Lower lobe of right lung (tissue), 2 donors: ENCODE results near the gene PCYOX1L. TPM values are rescaled to one million over a fixed set of nuclear protein-coding genes. Genes with fewer than 3 reads are reported as not detected.
A peak's percentile ranks its signal among the peaks of the same experiment; 100 is the strongest.

Experiments
- ATAC-seq, 2 donors: fragments of 200-7000 bp; cut with Tn5 transposase; one replicate each; pipeline ENCODE4 v1.9.1; 2020 to 2022; ENCODE audit warnings: mild to moderate bottlenecking in 2 of 2, moderate library complexity in 2 of 2
- DNase-seq: peaks from one replicate; pipeline ENCODE4 v3.0.0-alpha.2; 2020
- H3K27ac ChIP-seq: fragments of 200-600 bp; one replicate; pipeline ENCODE4 v1.8.0; 2022
- H3K27me3 ChIP-seq: fragments of 200-600 bp; one replicate; pipeline ENCODE4 v1.8.0; 2022; ENCODE audit warnings: low read depth
- H3K36me3 ChIP-seq: fragments of 200-600 bp; one replicate; pipeline ENCODE4 v1.8.0; 2022; ENCODE audit warnings: mild to moderate bottlenecking
- H3K4me1 ChIP-seq: fragments of 200-600 bp; one replicate; pipeline ENCODE4 v1.8.0; 2022
- H3K4me3 ChIP-seq: fragments of 200-600 bp; one replicate; pipeline ENCODE4 v1.8.0; 2022; ENCODE audit warnings: mild to moderate bottlenecking
- H3K9me3 ChIP-seq: fragments of 200-600 bp; one replicate; pipeline ENCODE4 v1.8.0; 2022
- CTCF ChIP-seq: fragments of 200-600 bp; IDR thresholded peaks from one replicate; pipeline ENCODE4 v1.8.0; 2022; ENCODE audit warnings: antibody characterized with exemption, mild to moderate bottlenecking
- intact Hi-C: fragments of 100-400 bp; cut with DNase I; formaldehyde crosslinking; loops from one replicate; pipeline ENCODE4 v1.11.0; 2022
- total RNA-seq: library from RNA; stranded (reverse); fragmentation: NEBNext Ultra II Directional; extraction: Animal tissue kit (Norgen Biotek cat#: 25700); gene quantifications from one replicate; pipeline ENCODE4 v1.2.1, GENCODE V29; 2021
- donor health status: DM: no; HTN: yes; CAD: no; lungs with severe emphysema.

Gene PCYOX1L
- total RNA-seq, 1 donor from 2014 or later = 5.9 TPM

DNA sequence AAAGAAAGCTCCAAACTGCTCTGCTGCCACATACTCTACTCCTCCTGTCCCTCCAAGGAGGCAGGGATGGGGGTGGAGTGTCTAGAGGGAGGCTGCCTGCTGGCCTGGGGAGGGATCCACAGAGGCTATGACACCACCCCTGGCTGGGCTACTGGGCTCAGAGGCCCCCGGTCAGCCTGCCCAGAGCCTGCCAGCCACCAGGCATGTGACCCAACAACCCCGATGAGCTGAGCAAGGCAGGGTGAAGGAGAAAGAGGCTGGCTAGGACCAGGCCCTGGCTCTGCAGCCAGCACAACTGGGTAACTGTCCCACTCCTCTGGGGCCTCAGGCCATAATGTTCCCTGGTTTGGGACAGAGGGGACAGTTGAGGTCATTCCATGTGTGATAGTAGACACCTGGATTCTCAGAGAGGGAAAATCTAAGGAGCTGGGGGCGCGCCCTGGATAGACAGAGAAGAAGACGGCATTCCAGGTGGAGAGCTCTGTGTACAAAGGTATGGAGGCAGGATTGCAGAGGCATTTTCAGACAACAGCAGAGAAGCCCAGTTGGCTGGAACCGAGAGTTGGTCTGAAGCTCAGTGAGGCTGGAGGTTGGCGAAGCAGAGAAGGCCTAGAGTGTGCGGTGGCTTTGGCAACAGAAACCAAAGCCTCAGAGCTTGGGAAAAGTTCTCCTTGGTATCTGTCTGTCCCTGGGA lies 55.1 kb downstream of the PCYOX1L start:
- Histone ChIP-seq H3K4me3 (peak overlapping the region; percentile 54), H3K27ac (peak overlapping the region; percentile 44), H3K27me3 (no peaks in the 10 kb centered on the region), H3K36me3 (peaks cover 5% of the 10 kb centered on the region), H3K9me3 (no peaks in the 10 kb centered on the region), H3K4me1 (peaks cover 22% of the 10 kb centered on the region)
- DNase-seq = no peak
- no peak for TF ChIP-seq CTCF
- ATAC-seq = no peak
- intact Hi-C loops = no loop called here

GRCh38 chr5:149413477-149414210 lies 55.8 kb downstream of the PCYOX1L start:
- Histone ChIP-seq H3K4me1 (peaks cover 29% of the 10 kb centered on the region), H3K36me3 (peaks cover 5% of the 10 kb centered on the region), H3K4me3 (peak overlapping the region; percentile 54), H3K27ac (peak overlapping the region; percentile 44), H3K9me3 (no peaks in the 10 kb centered on the region), H3K27me3 (no peaks in the 10 kb centered on the region)
- no peak for TF ChIP-seq CTCF
- intact Hi-C loops = no loop called here
- no peak for DNase-seq
- ATAC-seq = no peak

GRCh38 chr5:149414405-149415065 lies 56.7 kb downstream of the PCYOX1L start:
- H3K27me3 ChIP-seq = no peaks in the 10 kb centered on the region
- ATAC-seq (no peak), DNase-seq (no peak)
- intact Hi-C loops = no loop called here
- peaks cover 36% of the 10 kb centered on the region for H3K4me1 ChIP-seq
- H3K9me3 ChIP-seq = no peaks in the 10 kb centered on the region
- peak overlapping the region; percentile 54 for H3K4me3 ChIP-seq
- peak overlapping the region; percentile 73 for H3K27ac ChIP-seq
- TF ChIP-seq CTCF = no peak
- peaks cover 5% of the 10 kb centered on the region for H3K36me3 ChIP-seq

- Histone ChIP-seq H3K36me3 (peaks cover 1% of the 10 kb centered on the region), H3K27me3 (no peaks in the 10 kb centered on the region), H3K9me3 (no peaks in the 10 kb centered on the region), H3K4me1 (peaks cover 44% of the 10 kb centered on the region), H3K27ac (peak overlapping the region; percentile 73), H3K4me3 (peak overlapping the region; percentile 17)
- no peak for TF ChIP-seq CTCF
- ATAC-seq (no peak), DNase-seq (peak; percentile 22)
- intact Hi-C loops = no loop called here
Measured at GRCh38 chr5:149415066-149415967, 57.5 kb downstream of the PCYOX1L start.
